22Rv1 (cell line): Measurements from ENCODE around the gene RNF114.

Source experiments
- H3K27ac ChIP-seq: fragments of 450-650 bp; 2 replicates; pipeline ENCODE4 v1.5.1; 2017
- CTCF ChIP-seq: fragments of 450-650 bp; IDR thresholded peaks from 2 replicates; pipeline ENCODE4 v1.5.1; 2017; ENCODE audit warnings: mild to moderate bottlenecking
- ZFX ChIP-seq: fragments of 450-650 bp; IDR thresholded peaks from 2 replicates; pipeline ENCODE4 v1.6.1; 2017; ENCODE audit warnings: antibody characterized with exemption, borderline replicate concordance

The RNF114 gene

GRCh38 chr20:49915118-49915379, 21.1 kb upstream of the RNF114 start:
- TF ChIP-seq CTCF = no peak
- no peak for TF ChIP-seq ZFX
- peak overlapping the region; percentile 99 for H3K27ac ChIP-seq

GRCh38 chr20:49915380-49916145, 20.6 kb upstream of the RNF114 start, which contains the start of gene SPATA2:
SPATA2 (minus strand) TSS chr20:49915529; CDS start chr20:49908490, 7,039 bp downstream.
- TF ChIP-seq CTCF (no peak), ZFX (no peak)
- peak within 1 kb of the TSS; percentile 99 for H3K27ac ChIP-seq

GRCh38 chr20:49916146-49917002, 19.8 kb upstream of the RNF114 start:
- TF ChIP-seq CTCF = no peak
- TF ChIP-seq ZFX = no peak
- peak overlapping the region; percentile 99 for H3K27ac ChIP-seq

GRCh38 chr20:49918446-49918845, 17.8 kb upstream of the RNF114 start:
- H3K27ac ChIP-seq = no peak overlapping the region

GRCh38 chr20:49919009-49919408, 17.2 kb upstream of the RNF114 start:
- H3K27ac ChIP-seq = no peak overlapping the region
- TF ChIP-seq CTCF (no peak), ZFX (no peak)

More at GRCh38 chr20:49918446-49918845, 17.8 kb upstream of the RNF114 start:
- no peak for TF ChIP-seq CTCF
- no peak for TF ChIP-seq ZFX

- no peak overlapping the region for H3K27ac ChIP-seq
- no peak for TF ChIP-seq ZFX
- no peak for TF ChIP-seq CTCF
Measured at GRCh38 chr20:49919461-49919860, 16.7 kb upstream of the RNF114 start.

- no peak overlapping the region for H3K27ac ChIP-seq
- TF ChIP-seq ZFX (no peak), CTCF (no peak)
Measured at GRCh38 chr20:49924247-49924646, 11.9 kb upstream of the RNF114 start.
